Kidney epithelial cell (primary cell): ENCODE measurements around the gene PPARGC1A. TPM values are rescaled to one million over a fixed set of nuclear protein-coding genes. Genes with fewer than 3 reads are reported as not detected.

Source experiments
- DNase-seq: peaks from one replicate; pipeline ENCODE4 v3.0.0-alpha.2; 2010; ENCODE audit warnings: low read depth
- H3K27me3 ChIP-seq: 2 replicates; pipeline ENCODE4 v1.6.0; 2011; ENCODE audit warnings: low read length; ENCODE audit not compliant: control insufficient read depth, insufficient read depth
- H3K36me3 ChIP-seq: 2 replicates; pipeline ENCODE4 v1.5.1; 2011; ENCODE audit warnings: low read length; ENCODE audit not compliant: control insufficient read depth, insufficient read depth
- H3K4me3 ChIP-seq: 2 replicates; pipeline ENCODE4 v1.5.1; 2011; ENCODE audit warnings: low read depth, mild to moderate bottlenecking, control low read depth, low read length
- total RNA-seq: library from RNA; depleted of rRNA; stranded (reverse); fragments of >200 nt; gene quantifications from 2 replicates; pipeline ENCODE4 v1.2.3, GENCODE V29; 2015
- TF ChIP-seq, protein P1 (sequence below): IDR thresholded peaks from 2 replicates; pipeline ENCODE4 v1.5.1; 2011; ENCODE audit warnings: mild to moderate bottlenecking, moderate library complexity, low read length, control low read depth, inconsistent platforms; ENCODE audit not compliant: insufficient read depth, poor library complexity, severe bottlenecking

PPARGC1A gene
- total RNA-seq, 1 donor from 2014 or later, result 3.3 TPM

- TF ChIP-seq, protein P1, sequence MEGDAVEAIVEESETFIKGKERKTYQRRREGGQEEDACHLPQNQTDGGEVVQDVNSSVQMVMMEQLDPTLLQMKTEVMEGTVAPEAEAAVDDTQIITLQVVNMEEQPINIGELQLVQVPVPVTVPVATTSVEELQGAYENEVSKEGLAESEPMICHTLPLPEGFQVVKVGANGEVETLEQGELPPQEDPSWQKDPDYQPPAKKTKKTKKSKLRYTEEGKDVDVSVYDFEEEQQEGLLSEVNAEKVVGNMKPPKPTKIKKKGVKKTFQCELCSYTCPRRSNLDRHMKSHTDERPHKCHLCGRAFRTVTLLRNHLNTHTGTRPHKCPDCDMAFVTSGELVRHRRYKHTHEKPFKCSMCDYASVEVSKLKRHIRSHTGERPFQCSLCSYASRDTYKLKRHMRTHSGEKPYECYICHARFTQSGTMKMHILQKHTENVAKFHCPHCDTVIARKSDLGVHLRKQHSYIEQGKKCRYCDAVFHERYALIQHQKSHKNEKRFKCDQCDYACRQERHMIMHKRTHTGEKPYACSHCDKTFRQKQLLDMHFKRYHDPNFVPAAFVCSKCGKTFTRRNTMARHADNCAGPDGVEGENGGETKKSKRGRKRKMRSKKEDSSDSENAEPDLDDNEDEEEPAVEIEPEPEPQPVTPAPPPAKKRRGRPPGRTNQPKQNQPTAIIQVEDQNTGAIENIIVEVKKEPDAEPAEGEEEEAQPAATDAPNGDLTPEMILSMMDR, result no peak
- no peak for DNase-seq
- H3K36me3 ChIP-seq, result no peaks in the 10 kb centered on the region
These were observed 14.8 kb upstream of the PPARGC1A start for GRCh38 chr4:23904639-23905071.

GRCh38 chr4:23903859-23904438 is 14.1 kb upstream of the PPARGC1A start:
- Histone ChIP-seq H3K4me3 (no peak overlapping the region), H3K27me3 (no peaks in the 10 kb centered on the region), H3K36me3 (no peaks in the 10 kb centered on the region)
- no peak for DNase-seq
- TF ChIP-seq, protein P1, result no peak

More at GRCh38 chr4:23904639-23905071, 14.8 kb upstream of the PPARGC1A start:
- Histone ChIP-seq H3K4me3 (no peak overlapping the region), H3K27me3 (no peaks in the 10 kb centered on the region)

GRCh38 chr4:23902222-23902804 is 12.5 kb upstream of the PPARGC1A start:
- TF ChIP-seq, protein P1, result peak; percentile 13
- Histone ChIP-seq H3K36me3 (no peaks in the 10 kb centered on the region), H3K4me3 (no peak overlapping the region), H3K27me3 (no peaks in the 10 kb centered on the region)
- no peak for DNase-seq

- TF ChIP-seq, protein P1, result no peak
- no peaks in the 10 kb centered on the region for H3K27me3 ChIP-seq
- no peak for DNase-seq
- H3K4me3 ChIP-seq, result no peak overlapping the region
- H3K36me3 ChIP-seq, result no peaks in the 10 kb centered on the region
These were observed 10.8 kb upstream of the PPARGC1A start for GRCh38 chr4:23900636-23901035.

DNA sequence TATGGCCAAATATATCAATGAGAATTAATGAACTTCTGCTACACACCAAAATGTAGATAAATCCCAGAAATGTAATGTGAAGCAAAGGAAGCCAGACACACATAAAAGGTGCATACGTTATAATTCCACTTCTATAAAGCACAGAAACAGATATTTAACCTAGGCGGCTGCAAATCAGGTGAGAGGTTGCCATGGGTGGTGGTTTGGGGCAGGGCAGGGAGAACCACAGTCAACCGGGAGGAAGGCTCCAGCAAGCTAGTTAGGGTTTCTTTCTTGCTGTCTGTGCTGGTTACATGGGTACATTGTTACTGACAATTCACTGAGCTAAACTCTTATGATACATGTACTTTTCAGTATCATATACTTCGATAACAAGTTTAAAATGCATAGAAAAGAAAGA is 9.7 kb upstream of the PPARGC1A start:
- no peak for DNase-seq
- Histone ChIP-seq H3K27me3 (no peaks in the 10 kb centered on the region), H3K4me3 (no peak overlapping the region), H3K36me3 (no peaks in the 10 kb centered on the region)
- TF ChIP-seq, protein P1, result no peak
